Choroid plexus epithelial cell (primary cell): Measurements from ENCODE around the gene RAD51B.
"Not testable (repeated sequence)": the region's sequence is repeated elsewhere in the genome, so short reads cannot be mapped to it uniquely, and the experiment has no call there.

Experiments used
- DNase-seq: peaks from one replicate; pipeline ENCODE4 v3.0.0-alpha.2; 2010; ENCODE audit warnings: low read depth
- H3K4me3 ChIP-seq: 2 replicates; pipeline ENCODE4 v1.5.1; 2011; ENCODE audit warnings: low read depth, mild to moderate bottlenecking, control low read depth, low read length, moderate library complexity
- CTCF ChIP-seq: conservative IDR thresholded peaks from 2 replicates; pipeline ENCODE4 v1.5.1; 2011; ENCODE audit warnings: low read depth, mild to moderate bottlenecking, control low read depth, inconsistent platforms, low read length, moderate library complexity

The RAD51B gene

GRCh38 chr14:68660495-68660894 is 840.9 kb downstream of the RAD51B start:
- no peak for DNase-seq
- H3K4me3 ChIP-seq, result no peak overlapping the region
- TF ChIP-seq CTCF, result no peak

- DNase-seq, result no peak
- H3K4me3 ChIP-seq, result no peak overlapping the region
- no peak for TF ChIP-seq CTCF
Measured at GRCh38 chr14:68661226-68662225, 841.9 kb downstream of the RAD51B start.

GRCh38 chr14:68662392-68662791 is 842.8 kb downstream of the RAD51B start:
- DNase-seq, result no peak
- no peak for TF ChIP-seq CTCF
- no peak overlapping the region for H3K4me3 ChIP-seq

GRCh38 chr14:68662826-68663225 is 843.2 kb downstream of the RAD51B start:
- H3K4me3 ChIP-seq, DNase-seq: not testable (repeated sequence)

GRCh38 chr14:68663385-68664076 is 844.0 kb downstream of the RAD51B start:
- no peak for TF ChIP-seq CTCF
- no peak for DNase-seq
- H3K4me3 ChIP-seq, result no peak overlapping the region

GRCh38 chr14:68664225-68664681 is 844.7 kb downstream of the RAD51B start:
- DNase-seq, result peak; percentile 32
- no peak overlapping the region for H3K4me3 ChIP-seq
- peak; percentile 9 for TF ChIP-seq CTCF

GRCh38 chr14:68665131-68665530 is 845.6 kb downstream of the RAD51B start:
- no peak for TF ChIP-seq CTCF
- DNase-seq, result no peak

More at GRCh38 chr14:68665131-68665530, 845.6 kb downstream of the RAD51B start:
- no peak overlapping the region for H3K4me3 ChIP-seq
